ENCODE measurements around the gene LENG8. TPM values are rescaled to one million over a fixed set of nuclear protein-coding genes. Genes with fewer than 3 reads are reported as not detected.

The LENG8 gene
- total RNA-seq, 1 experiment from 2014 or later: 55.5 TPM

GRCh38 chr19:54434112-54434872, 14.7 kb upstream of the LENG8 start:
- no peaks in the 10 kb centered on the region for H3K79me2 ChIP-seq (ENCODE audit: low read length)
- ChIA-PET CTCF (no interaction called here), POLR2A (ENCODE audit: unreplicated experiment) (no interaction called here)
- intact Hi-C loops (cut with micrococcal nuclease): no loop called here
- H3K9ac ChIP-seq (ENCODE audit: low read length): no peak overlapping the region
- H3K27me3 ChIP-seq (ENCODE audit: low read length): no peaks in the 10 kb centered on the region
- H3K36me3 ChIP-seq (ENCODE audit: low read depth, low read length): no peaks in the 10 kb centered on the region
- TF ChIP-seq CTCF (conservative IDR thresholded peaks at IDR 0.05; ENCODE audit: low read depth, low read length) (no peak), EZH2phosphoT487 (IDR thresholded peaks at IDR 0.05; ENCODE audit: borderline replicate concordance, low read length) (no peak), EZH2 (IDR thresholded peaks at IDR 0.05; ENCODE audit: low read length, unreplicated experiment) (no peak)
- ATAC-seq (no peak), DNase-seq (no peak)
- H3K9me2 ChIP-seq (replicated peaks; ENCODE audit: low read length): no peaks in the 10 kb centered on the region
- no peaks in the 10 kb centered on the region for H4K20me1 ChIP-seq (ENCODE audit: low read length)
- H3K27ac ChIP-seq (ENCODE audit: low read length): no peak overlapping the region
- H3K4me1 ChIP-seq (ENCODE audit: insufficient read depth, low read length): peaks cover 25% of the 10 kb centered on the region
- no TSS peak for BruUV-seq (replicated peaks)
- H3K4me2 ChIP-seq (ENCODE audit: low read length): no peak overlapping the region
- no peak overlapping the region for H2AFZ ChIP-seq (ENCODE audit: low read length)
- no peaks in the 10 kb centered on the region for H3F3A ChIP-seq (ENCODE audit: low read length, unreplicated experiment)
- no peak overlapping the region for H3K4me3 ChIP-seq (ENCODE audit: low read length)
- no peaks in the 10 kb centered on the region for H3K9me3 ChIP-seq (ENCODE audit: low read length)

- TF ChIP-seq CTCF (conservative IDR thresholded peaks at IDR 0.05; ENCODE audit: low read depth, low read length): no peak
- no peak for TF ChIP-seq EZH2 (IDR thresholded peaks at IDR 0.05; ENCODE audit: low read length, unreplicated experiment)
- TF ChIP-seq EZH2phosphoT487 (IDR thresholded peaks at IDR 0.05; ENCODE audit: borderline replicate concordance, low read length): no peak
- intact Hi-C loops (cut with micrococcal nuclease): no loop called here
- no peaks in the 10 kb centered on the region for H3K9me2 ChIP-seq (replicated peaks; ENCODE audit: low read length)
- no peaks in the 10 kb centered on the region for H3F3A ChIP-seq (ENCODE audit: low read length, unreplicated experiment)
- no peak overlapping the region for H3K27ac ChIP-seq (ENCODE audit: low read length)
- CTCF ChIA-PET: no interaction called here
- POLR2A ChIA-PET (ENCODE audit: unreplicated experiment): no interaction called here
- H3K4me2 ChIP-seq (ENCODE audit: low read length): no peak overlapping the region
- no peak overlapping the region for H3K4me3 ChIP-seq (ENCODE audit: low read length)
- H2AFZ ChIP-seq (ENCODE audit: low read length): no peak overlapping the region
- ATAC-seq (no peak), DNase-seq (no peak)
- H4K20me1 ChIP-seq (ENCODE audit: low read length): no peaks in the 10 kb centered on the region
- no peak overlapping the region for H3K9ac ChIP-seq (ENCODE audit: low read length)
- BruUV-seq (replicated peaks): no TSS peak
- H3K9me3 ChIP-seq (ENCODE audit: low read length): no peaks in the 10 kb centered on the region
- H3K79me2 ChIP-seq (ENCODE audit: low read length): no peaks in the 10 kb centered on the region
- H3K27me3 ChIP-seq (ENCODE audit: low read length): no peaks in the 10 kb centered on the region
- H3K36me3 ChIP-seq (ENCODE audit: low read depth, low read length): no peaks in the 10 kb centered on the region
- H3K4me1 ChIP-seq (ENCODE audit: insufficient read depth, low read length): peaks cover 25% of the 10 kb centered on the region
Observed at GRCh38 chr19:54434873-54435214, 14.2 kb upstream of the LENG8 start.

GRCh38 chr19:54435551-54436016, 13.4 kb upstream of the LENG8 start:
- CTCF ChIA-PET: no interaction called here
- no peak overlapping the region for H3K4me2 ChIP-seq (ENCODE audit: low read length)
- H3K9me2 ChIP-seq (replicated peaks; ENCODE audit: low read length): no peaks in the 10 kb centered on the region
- no peak overlapping the region for H3K4me3 ChIP-seq (ENCODE audit: low read length)
- no peaks in the 10 kb centered on the region for H3K36me3 ChIP-seq (ENCODE audit: low read depth, low read length)
- no peak overlapping the region for H3K9ac ChIP-seq (ENCODE audit: low read length)
- intact Hi-C loops (cut with micrococcal nuclease): no loop called here
- H3K27me3 ChIP-seq (ENCODE audit: low read length): no peaks in the 10 kb centered on the region
- H3K4me1 ChIP-seq (ENCODE audit: insufficient read depth, low read length): peaks cover 25% of the 10 kb centered on the region
- DNase-seq (no peak), ATAC-seq (no peak)
- H4K20me1 ChIP-seq (ENCODE audit: low read length): 0 out of 2 replicates have a peak, but pooled peaks cover 3% of the 10 kb centered on the region
- TF ChIP-seq EZH2 (IDR thresholded peaks at IDR 0.05; ENCODE audit: low read length, unreplicated experiment) (no peak), CTCF (conservative IDR thresholded peaks at IDR 0.05; ENCODE audit: low read depth, low read length) (no peak), EZH2phosphoT487 (IDR thresholded peaks at IDR 0.05; ENCODE audit: borderline replicate concordance, low read length) (no peak)
- POLR2A ChIA-PET (ENCODE audit: unreplicated experiment): no interaction called here
- no peak overlapping the region for H3K27ac ChIP-seq (ENCODE audit: low read length)
- BruUV-seq (replicated peaks): no TSS peak
- no peaks in the 10 kb centered on the region for H3F3A ChIP-seq (ENCODE audit: low read length, unreplicated experiment)
- H3K79me2 ChIP-seq (ENCODE audit: low read length): no peaks in the 10 kb centered on the region
- H3K9me3 ChIP-seq (ENCODE audit: low read length): no peaks in the 10 kb centered on the region
- no peak overlapping the region for H2AFZ ChIP-seq (ENCODE audit: low read length)

Data from PC-3 (cell line).